ENCODE measurements around the gene ACTL10. TPM values are rescaled to one million over a fixed set of nuclear protein-coding genes. Genes with fewer than 3 reads are reported as not detected.
A peak's percentile ranks its signal among the peaks of the same experiment; 100 is the strongest.

The ACTL10 gene
- total and polyA plus RNA-seq, 2 of the 13 experiments (the other 11 are each of a cell fraction or from before 2014, with no cell fraction given): not detected

- TF ChIP-seq RXRA (CRISPR knock-in tag; IDR thresholded peaks at IDR 0.05): no peak; the same call in 1 of the 2 replicates
- TF ChIP-seq NBN (conservative IDR thresholded peaks at IDR 0.05): no peak
- no peak for TF ChIP-seq ZNF382 (CRISPR knock-in tag; IDR thresholded peaks at IDR 0.05; ENCODE audit: borderline replicate concordance)
- peak; percentile 22 for TF ChIP-seq ZNF883 (CRISPR knock-in tag; IDR thresholded peaks at IDR 0.05; ENCODE audit: not compliant biosample characterization)
- peak; percentile 56; the same call in 1 of the 2 replicates for TF ChIP-seq FOXC1 (CRISPR knock-in tag; IDR thresholded peaks at IDR 0.05; ENCODE audit: borderline replicate concordance)
- TF ChIP-seq KDM5A (IDR thresholded peaks at IDR 0.05; ENCODE audit: borderline replicate concordance, low read length): peak; percentile 41; the same call in 1 of the 2 replicates
- TF ChIP-seq MEF2D (CRISPR knock-in tag; IDR thresholded peaks at IDR 0.05): peak; percentile 47; the same call in 1 of the 2 replicates
- peak; percentile 15 to 36; a peak in 1 of 4 replicates for TF ChIP-seq NR2F1 (CRISPR knock-in tag; IDR thresholded peaks at IDR 0.05)
- TF ChIP-seq SP1 (IDR thresholded peaks at IDR 0.05): no peak
- TF ChIP-seq SP1 (CRISPR knock-in tag; IDR thresholded peaks at IDR 0.05): no peak
- TF ChIP-seq, protein P1, sequence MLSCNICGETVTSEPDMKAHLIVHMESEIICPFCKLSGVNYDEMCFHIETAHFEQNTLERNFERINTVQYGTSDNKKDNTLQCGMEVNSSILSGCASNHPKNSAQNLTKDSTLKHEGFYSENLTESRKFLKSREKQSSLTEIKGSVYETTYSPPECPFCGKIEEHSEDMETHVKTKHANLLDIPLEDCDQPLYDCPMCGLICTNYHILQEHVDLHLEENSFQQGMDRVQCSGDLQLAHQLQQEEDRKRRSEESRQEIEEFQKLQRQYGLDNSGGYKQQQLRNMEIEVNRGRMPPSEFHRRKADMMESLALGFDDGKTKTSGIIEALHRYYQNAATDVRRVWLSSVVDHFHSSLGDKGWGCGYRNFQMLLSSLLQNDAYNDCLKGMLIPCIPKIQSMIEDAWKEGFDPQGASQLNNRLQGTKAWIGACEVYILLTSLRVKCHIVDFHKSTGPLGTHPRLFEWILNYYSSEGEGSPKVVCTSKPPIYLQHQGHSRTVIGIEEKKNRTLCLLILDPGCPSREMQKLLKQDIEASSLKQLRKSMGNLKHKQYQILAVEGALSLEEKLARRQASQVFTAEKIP (CRISPR knock-in tag; IDR thresholded peaks at IDR 0.05; ENCODE audit: borderline replicate concordance): no peak
- 0 out of 2 replicates have a peak, but pooled peaks have one; percentile 19 for TF ChIP-seq ZBTB21 (CRISPR knock-in tag; IDR thresholded peaks at IDR 0.05)
- peak; percentile 42; the same call in 1 of the 2 replicates for TF ChIP-seq ZNF687 (CRISPR knock-in tag; IDR thresholded peaks at IDR 0.05)
- TF ChIP-seq RFX1 (IDR thresholded peaks at IDR 0.05): no peak
- TF ChIP-seq EED (CRISPR knock-in tag; IDR thresholded peaks at IDR 0.05): peak; percentile 73; the same call in 1 of the 2 replicates
- TF ChIP-seq SRSF1 (optimal IDR thresholded peaks at IDR 0.05; ENCODE audit: low read depth, low read length): peak; percentile 80
- peak; percentile 70 for TF ChIP-seq ZNF563 (CRISPR knock-in tag; IDR thresholded peaks at IDR 0.05)
- TF ChIP-seq ZNF367 (CRISPR knock-in tag; IDR thresholded peaks at IDR 0.05; ENCODE audit: borderline replicate concordance): no peak
- no peak for TF ChIP-seq YEATS4 (CRISPR knock-in tag; IDR thresholded peaks at IDR 0.05; ENCODE audit: borderline replicate concordance)
- 0 out of 2 replicates have a peak, but pooled peaks have one; percentile 39 for TF ChIP-seq HIC2 (CRISPR knock-in tag; IDR thresholded peaks at IDR 0.05; ENCODE audit: low read depth)
- 0 out of 2 replicates have a peak, but pooled peaks have one; percentile 20 for TF ChIP-seq SP2 (CRISPR knock-in tag; IDR thresholded peaks at IDR 0.05)
Measured at GRCh38 chr20:33673410-33674293, 6.9 kb downstream of the ACTL10 start (continued).
